MM.1S (cell line): ENCODE data around the gene AMIGO2.

Source experiments
- DNase-seq: peaks from one replicate; pipeline ENCODE4 v3.0.0-alpha.2; 2015
- H2AFZ ChIP-seq: fragments of 300-600 bp; sonication (generic); 2 replicates; pipeline ENCODE4 v1.6.0; 2016; ENCODE audit warnings: antibody characterized with exemption, low read length
- H3F3A ChIP-seq: fragments of 300-600 bp; sonication (generic); 2 replicates; pipeline ENCODE4 v1.6.1; 2016; ENCODE audit warnings: mild to moderate bottlenecking, antibody characterized with exemption, low read length, moderate library complexity, mixed read lengths; ENCODE audit not compliant: insufficient read depth
- H3K27ac ChIP-seq: fragments of 300-600 bp; sonication (generic); 2 replicates; pipeline ENCODE4 v1.5.1; 2016; ENCODE audit warnings: mild to moderate bottlenecking, low read length
- H3K27me3 ChIP-seq: fragments of 300-600 bp; sonication (generic); replicated peaks from 2 replicates; pipeline ENCODE4 v1.6.0; 2016; ENCODE audit warnings: low read length; ENCODE audit not compliant: insufficient read depth
- H3K36me3 ChIP-seq: fragments of 300-600 bp; sonication (generic); replicated peaks from 2 replicates; pipeline ENCODE4 v1.6.1; 2016; ENCODE audit warnings: mild to moderate bottlenecking, low read length, mixed read lengths; ENCODE audit not compliant: insufficient read depth
- H3K4me1 ChIP-seq: fragments of 300-600 bp; sonication (generic); 2 replicates; pipeline ENCODE4 v1.6.1; 2016; ENCODE audit warnings: low read length, mixed read lengths
- H3K4me2 ChIP-seq: fragments of 300-600 bp; sonication (generic); 2 replicates; pipeline ENCODE4 v1.6.0; 2016; ENCODE audit warnings: low read depth, low read length
- H3K4me3 ChIP-seq: fragments of 300-600 bp; sonication (generic); 2 replicates; pipeline ENCODE4 v1.5.1; 2016; ENCODE audit warnings: low read length, mixed read lengths
- H3K79me2 ChIP-seq: fragments of 300-600 bp; sonication (generic); 2 replicates; pipeline ENCODE4 v1.6.1; 2016; ENCODE audit warnings: mixed run types, low read length, mixed read lengths
- H3K9ac ChIP-seq: fragments of 300-600 bp; sonication (generic); 2 replicates; pipeline ENCODE4 v1.6.1; 2016; ENCODE audit warnings: low read length, mixed read lengths
- H3K9me2 ChIP-seq: fragments of 300-600 bp; sonication (generic); replicated peaks from 2 replicates; pipeline ENCODE4 v1.6.1; 2016; ENCODE audit warnings: mild to moderate bottlenecking, low read length, mixed read lengths; ENCODE audit not compliant: insufficient read depth
- H3K9me3 ChIP-seq: fragments of 300-600 bp; sonication (generic); replicated peaks from 2 replicates; pipeline ENCODE4 v1.6.1; 2016; ENCODE audit warnings: mild to moderate bottlenecking, low read length, mixed read lengths; ENCODE audit not compliant: insufficient read depth
- H4K20me1 ChIP-seq: fragments of 300-600 bp; sonication (generic); 2 replicates; pipeline ENCODE4 v1.6.1; 2016; ENCODE audit warnings: mild to moderate bottlenecking, low read length, moderate library complexity, mixed read lengths; ENCODE audit not compliant: insufficient read depth
- EZH2 ChIP-seq: fragments of 300-600 bp; sonication (generic); optimal IDR thresholded peaks from 2 replicates; pipeline ENCODE3; 2017; ENCODE audit warnings: low read depth, mild to moderate bottlenecking, antibody characterized with exemption, low read length, mixed read lengths
- EZH2phosphoT487 ChIP-seq: fragments of 300-600 bp; sonication (generic); IDR thresholded peaks from 2 replicates; pipeline ENCODE4 v1.6.1; 2018; ENCODE audit warnings: antibody characterized with exemption, low read length
- TF ChIP-seq, protein P1 (sequence below): fragments of 300-600 bp; sonication (generic); IDR thresholded peaks from 2 replicates; pipeline ENCODE4 v1.5.1; 2016; ENCODE audit warnings: antibody characterized with exemption, low read length, mixed read lengths

Gene AMIGO2

DNA sequence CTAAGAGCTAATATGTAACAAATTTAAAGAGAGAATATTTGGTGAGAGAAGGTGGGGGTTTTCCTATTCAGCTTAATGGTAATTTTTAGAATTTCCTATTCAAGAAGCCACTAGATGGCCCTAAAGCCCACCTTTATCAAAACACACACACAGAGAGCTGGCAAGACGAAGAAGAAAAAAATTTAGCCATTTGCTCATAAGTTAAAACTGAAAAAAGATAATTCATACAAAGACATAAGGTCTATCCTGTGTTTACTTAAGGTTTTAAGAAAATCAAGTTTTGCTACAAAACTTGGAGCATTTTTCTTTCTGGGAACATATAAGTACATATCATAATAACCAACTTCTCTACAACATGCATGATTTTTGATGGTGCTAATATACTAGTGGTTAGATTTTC lies 47.1 kb downstream of the AMIGO2 start:
- no peak overlapping the region for H3K4me3 ChIP-seq
- no peaks in the 10 kb centered on the region for H4K20me1 ChIP-seq
- no peak overlapping the region for H3K27ac ChIP-seq
- no peaks in the 10 kb centered on the region for H3K9me3 ChIP-seq
- TF ChIP-seq, protein P1, sequence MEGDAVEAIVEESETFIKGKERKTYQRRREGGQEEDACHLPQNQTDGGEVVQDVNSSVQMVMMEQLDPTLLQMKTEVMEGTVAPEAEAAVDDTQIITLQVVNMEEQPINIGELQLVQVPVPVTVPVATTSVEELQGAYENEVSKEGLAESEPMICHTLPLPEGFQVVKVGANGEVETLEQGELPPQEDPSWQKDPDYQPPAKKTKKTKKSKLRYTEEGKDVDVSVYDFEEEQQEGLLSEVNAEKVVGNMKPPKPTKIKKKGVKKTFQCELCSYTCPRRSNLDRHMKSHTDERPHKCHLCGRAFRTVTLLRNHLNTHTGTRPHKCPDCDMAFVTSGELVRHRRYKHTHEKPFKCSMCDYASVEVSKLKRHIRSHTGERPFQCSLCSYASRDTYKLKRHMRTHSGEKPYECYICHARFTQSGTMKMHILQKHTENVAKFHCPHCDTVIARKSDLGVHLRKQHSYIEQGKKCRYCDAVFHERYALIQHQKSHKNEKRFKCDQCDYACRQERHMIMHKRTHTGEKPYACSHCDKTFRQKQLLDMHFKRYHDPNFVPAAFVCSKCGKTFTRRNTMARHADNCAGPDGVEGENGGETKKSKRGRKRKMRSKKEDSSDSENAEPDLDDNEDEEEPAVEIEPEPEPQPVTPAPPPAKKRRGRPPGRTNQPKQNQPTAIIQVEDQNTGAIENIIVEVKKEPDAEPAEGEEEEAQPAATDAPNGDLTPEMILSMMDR: peak; percentile 57
- TF ChIP-seq EZH2: no peak
- no peak for TF ChIP-seq EZH2phosphoT487
- no peak overlapping the region for H3K9ac ChIP-seq
- H3F3A ChIP-seq: no peaks in the 10 kb centered on the region
- no peaks in the 10 kb centered on the region for H3K27me3 ChIP-seq
- no peaks in the 10 kb centered on the region for H3K36me3 ChIP-seq
- H3K9me2 ChIP-seq: no peaks in the 10 kb centered on the region
- DNase-seq: peak; percentile 63
- H3K4me2 ChIP-seq: no peak overlapping the region
- no peaks in the 10 kb centered on the region for H3K79me2 ChIP-seq
- no peak overlapping the region for H2AFZ ChIP-seq
- H3K4me1 ChIP-seq: peaks cover 10% of the 10 kb centered on the region; the same call in 1 of the 2 replicates

DNA sequence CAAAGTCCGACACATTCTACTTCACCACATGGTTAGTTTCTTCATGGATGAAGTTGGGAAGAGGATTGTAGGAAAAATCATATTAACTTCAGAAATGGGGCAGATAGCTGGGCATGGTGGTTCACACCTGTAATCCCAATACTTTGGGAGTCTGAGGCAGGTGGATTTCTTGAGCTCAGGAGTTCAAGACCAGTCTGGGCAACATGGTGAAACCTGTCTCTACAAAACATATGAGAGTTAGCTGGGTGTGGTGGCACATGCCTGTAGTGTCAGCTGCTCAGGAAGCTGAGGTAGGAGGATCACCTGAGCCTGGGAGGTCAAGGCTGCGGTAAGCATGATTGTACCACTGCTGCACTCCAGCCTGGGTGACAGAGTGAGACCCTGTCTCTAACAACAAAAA lies 49.9 kb downstream of the AMIGO2 start:
- Histone ChIP-seq H3K27me3 (no peaks in the 10 kb centered on the region), H3K4me3 (no peak overlapping the region), H3K27ac (no peak overlapping the region), H3K9me3 (no peaks in the 10 kb centered on the region), H3K36me3 (no peaks in the 10 kb centered on the region), H3F3A (no peaks in the 10 kb centered on the region), H3K4me1 (peaks cover 10% of the 10 kb centered on the region; the same call in 1 of the 2 replicates), H4K20me1 (no peaks in the 10 kb centered on the region), H3K9me2 (no peaks in the 10 kb centered on the region), H3K4me2 (no peak overlapping the region), H2AFZ (no peak overlapping the region), H3K79me2 (no peaks in the 10 kb centered on the region), H3K9ac (no peak overlapping the region)
- TF ChIP-seq, protein P1: no peak
- TF ChIP-seq EZH2phosphoT487 (no peak), EZH2 (no peak)
- no peak for DNase-seq

DNA sequence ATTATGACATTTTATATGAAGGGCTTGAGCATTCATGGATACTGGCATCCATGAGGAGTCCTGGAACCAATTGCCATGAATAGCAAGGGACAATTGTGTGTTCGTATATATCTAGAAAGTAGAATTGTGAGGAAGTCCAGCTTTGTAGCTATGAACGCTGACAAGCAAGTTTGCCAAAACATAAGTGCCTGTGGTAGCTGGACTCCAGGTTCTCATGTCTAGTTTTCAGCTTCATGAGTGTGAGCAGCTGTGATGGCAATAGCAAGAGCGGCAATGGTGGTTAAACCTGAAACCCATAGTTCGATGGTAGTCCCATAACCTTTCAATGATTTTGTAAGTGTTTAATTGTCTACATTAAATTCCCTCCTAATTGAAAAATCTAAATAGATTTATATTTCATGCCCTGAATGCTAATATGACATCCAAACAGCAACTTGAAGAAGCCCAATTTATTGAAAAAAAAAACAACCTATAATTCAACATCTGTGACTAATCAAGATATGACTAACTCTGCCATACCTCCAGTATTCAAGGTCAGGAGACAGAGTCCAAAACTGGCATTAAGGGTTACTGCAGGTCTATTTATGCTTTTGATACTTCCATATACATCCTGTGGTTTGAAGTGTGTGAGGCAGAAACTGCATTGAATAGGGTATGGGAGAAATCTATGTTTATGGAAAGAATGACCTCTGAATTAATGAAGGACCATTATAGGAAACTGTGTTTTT lies 50.6 kb downstream of the AMIGO2 start:
- no peak overlapping the region for H3K27ac ChIP-seq
- no peak overlapping the region for H3K4me3 ChIP-seq
- no peaks in the 10 kb centered on the region for H3K79me2 ChIP-seq
- no peaks in the 10 kb centered on the region for H3K27me3 ChIP-seq
- TF ChIP-seq EZH2: no peak
- TF ChIP-seq EZH2phosphoT487: no peak
- TF ChIP-seq, protein P1: no peak
- H3K9me2 ChIP-seq: no peaks in the 10 kb centered on the region
- H3K4me2 ChIP-seq: no peak overlapping the region
- no peak overlapping the region for H3K9ac ChIP-seq
- no peaks in the 10 kb centered on the region for H3F3A ChIP-seq
- no peaks in the 10 kb centered on the region for H3K36me3 ChIP-seq
- H3K4me1 ChIP-seq: peaks cover 5% of the 10 kb centered on the region; the same call in 1 of the 2 replicates
- DNase-seq: no peak
- H4K20me1 ChIP-seq: no peaks in the 10 kb centered on the region
- H2AFZ ChIP-seq: no peak overlapping the region
- H3K9me3 ChIP-seq: no peaks in the 10 kb centered on the region
